ENCODE data around the gene FZR1.
"Not testable (repeated sequence)": the region's sequence is repeated elsewhere in the genome, so short reads cannot be mapped to it uniquely, and the experiment has no call there.

The FZR1 gene

DNA sequence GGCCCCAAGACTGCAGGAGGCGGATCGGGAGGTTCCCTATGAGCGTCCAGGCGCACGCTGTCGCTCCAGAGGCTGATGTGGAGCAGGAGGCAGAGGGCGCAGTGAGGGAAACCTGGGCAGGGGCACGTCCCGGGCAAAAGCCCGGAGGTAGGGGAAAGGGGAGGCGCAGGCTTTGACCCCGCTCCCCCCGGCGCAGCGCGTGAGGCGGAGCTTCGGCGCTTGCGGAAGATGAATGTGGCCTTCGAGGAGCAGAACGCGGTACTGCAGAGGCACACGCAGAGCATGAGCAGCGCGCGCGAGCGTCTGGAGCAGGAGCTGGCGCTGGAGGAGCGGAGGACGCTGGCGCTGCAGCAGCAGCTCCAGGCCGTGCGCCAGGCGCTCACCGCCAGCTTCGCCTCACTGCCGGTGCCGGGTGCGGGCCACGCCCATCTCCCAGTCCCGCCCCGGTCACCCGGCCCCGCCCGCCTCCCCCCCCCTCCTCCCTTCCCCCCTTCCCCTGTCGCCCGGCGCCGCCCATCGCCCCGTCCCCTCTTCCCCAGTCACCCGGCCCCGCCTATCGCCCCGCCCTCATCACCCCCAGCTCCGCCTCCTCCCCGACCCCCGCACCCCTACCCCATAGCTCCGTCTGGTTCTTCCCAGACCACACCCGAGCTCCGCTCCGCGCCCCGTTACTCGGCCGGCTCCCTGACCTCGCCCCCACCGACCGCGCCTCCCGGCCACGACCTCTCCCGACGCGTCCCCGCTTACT is 70.8 kb downstream of the FZR1 start:
- no peak for DNase-seq

DNA sequence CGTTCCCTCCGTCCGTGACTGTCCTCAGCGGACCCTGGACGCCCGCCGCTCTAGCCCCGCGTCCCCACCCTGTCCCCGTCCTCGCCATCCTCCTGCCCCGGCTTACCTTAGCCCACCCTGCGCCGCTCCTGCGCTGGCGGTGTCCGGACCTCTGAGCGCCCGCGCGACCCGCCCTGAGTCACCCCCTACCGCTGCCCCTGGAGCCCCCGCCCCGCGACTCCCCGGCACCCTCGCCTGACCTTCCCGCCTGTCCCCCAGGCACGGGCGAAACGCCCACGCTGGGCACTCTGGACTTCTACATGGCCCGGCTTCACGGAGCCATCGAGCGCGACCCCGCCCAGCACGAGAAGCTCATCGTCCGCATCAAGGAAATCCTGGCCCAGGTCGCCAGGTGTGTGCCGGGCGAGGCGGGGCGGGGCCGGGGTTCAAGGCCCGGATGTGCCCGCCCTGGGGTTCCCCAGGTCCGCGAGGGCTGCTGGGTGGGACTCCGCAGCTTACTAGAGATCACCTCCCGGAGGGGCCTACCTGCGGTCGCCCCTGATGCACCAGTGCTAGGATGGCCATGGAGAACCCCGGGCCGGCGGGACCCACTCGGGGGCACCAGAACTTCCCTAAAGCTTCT is 71.7 kb downstream of the FZR1 start:
- DNase-seq: no peak

DNA sequence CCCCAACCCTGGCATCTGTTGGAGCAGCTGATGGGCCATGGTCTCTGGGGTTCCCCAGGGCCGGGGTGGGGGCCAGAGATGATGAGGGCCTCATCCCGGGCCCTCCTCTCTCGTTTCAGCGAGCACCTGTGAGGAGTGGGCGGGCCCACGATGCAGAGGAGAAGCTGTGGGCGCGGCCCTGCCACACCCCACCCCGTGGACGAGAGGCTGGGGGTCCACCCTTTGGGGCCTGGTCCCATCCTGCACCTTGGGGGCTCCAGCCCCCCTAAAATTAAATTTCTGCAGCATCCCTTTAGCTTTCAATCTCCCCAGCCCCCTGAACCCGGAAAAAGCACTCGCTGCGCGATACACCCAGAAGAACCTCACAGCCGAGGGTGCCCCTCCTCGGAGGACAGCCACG is 72.3 kb downstream of the FZR1 start:
- DNase-seq: no peak

DNA sequence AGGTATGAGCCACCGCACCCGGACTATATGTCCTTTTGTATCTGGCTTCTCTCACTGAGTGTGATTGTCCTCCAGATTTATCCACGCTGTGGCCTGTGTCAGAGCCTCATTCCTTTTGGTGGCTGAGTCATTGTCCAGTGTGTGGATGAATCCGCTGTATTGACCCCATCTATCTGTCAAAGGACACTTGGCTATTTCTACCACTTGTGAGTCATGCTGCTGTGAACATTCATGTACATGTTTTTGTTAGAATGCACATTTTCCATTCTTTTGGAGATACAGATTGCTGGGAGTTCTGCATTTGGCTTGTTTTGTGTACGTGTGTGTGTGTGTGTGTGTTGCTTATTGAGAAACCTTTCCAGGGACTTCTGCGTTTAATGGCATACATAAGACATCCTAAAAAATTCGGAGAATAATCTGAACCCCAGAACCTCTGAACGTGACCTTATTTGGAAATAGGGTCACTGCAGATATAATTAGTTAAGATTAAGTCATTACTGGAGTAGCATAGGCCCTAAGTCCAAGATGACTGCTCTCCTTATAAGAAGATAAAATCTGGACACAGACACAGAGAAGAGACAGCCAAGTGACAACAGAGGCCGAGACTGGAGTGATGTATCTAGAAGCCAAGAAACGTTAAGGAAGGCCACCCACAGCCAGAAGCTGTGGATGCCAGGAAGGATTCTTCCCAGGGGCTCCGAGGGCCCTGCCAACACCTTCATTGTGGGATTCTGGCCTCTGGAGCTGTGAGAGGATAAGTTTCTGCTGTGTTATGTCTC is 74.2 kb downstream of the FZR1 start:
- no peak for DNase-seq

DNA sequence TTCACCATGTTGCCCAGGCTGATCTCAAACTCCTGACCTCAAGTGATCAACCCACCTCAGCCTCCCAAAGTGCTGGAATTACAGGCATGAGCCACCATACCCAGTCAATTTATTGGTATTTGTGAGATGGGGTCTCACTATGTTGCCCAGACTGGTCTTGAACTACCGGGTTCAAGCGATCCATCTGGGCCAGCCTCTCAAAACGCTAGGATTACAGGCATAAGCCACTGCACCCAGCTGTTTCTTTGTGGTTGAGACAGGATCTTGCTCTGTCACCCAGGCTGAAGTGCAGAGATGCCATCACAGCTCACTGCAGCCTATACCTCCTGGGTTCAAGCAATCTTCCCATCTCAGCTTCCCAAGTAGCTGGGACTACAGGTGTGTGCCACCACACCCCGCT is 75.7 kb downstream of the FZR1 start:
- not testable (repeated sequence) for DNase-seq

DNA sequence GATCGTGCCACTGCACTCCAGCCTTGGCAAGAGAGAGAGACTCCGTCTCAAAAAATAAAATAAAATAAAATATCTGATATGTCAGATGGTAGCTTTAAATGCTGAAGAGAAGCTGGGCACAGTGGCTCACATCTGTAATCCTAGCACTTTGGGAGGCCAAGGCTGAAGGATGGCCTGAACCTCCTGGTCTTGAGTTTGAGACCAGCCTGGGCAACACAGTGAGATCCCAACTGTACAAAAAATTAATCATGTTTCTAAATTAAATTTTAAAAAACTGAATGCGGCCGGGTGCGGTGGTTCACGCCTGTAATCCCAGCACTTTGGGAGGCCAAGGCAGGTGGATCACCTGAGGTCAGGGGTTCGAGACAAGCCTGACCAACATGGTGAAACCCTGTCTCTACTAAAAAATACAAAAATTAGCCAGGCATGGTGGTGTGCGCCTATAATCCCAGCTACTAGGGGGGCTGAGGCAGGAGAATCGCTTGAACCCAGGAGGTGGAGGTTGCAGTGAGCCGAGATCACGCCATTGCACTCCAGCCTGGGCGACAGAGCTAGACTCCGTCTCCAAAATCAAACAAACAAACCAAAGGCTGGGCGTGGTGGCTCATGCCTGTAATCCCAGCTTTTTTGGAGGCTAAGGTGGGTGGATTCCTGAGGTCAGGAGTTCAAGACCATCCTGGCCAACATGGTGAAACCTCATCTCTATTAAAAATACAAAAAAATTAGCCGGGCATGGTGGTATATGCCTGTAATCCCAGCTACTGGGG is 78.1 kb downstream of the FZR1 start:
- DNase-seq: not testable (repeated sequence)

DNA sequence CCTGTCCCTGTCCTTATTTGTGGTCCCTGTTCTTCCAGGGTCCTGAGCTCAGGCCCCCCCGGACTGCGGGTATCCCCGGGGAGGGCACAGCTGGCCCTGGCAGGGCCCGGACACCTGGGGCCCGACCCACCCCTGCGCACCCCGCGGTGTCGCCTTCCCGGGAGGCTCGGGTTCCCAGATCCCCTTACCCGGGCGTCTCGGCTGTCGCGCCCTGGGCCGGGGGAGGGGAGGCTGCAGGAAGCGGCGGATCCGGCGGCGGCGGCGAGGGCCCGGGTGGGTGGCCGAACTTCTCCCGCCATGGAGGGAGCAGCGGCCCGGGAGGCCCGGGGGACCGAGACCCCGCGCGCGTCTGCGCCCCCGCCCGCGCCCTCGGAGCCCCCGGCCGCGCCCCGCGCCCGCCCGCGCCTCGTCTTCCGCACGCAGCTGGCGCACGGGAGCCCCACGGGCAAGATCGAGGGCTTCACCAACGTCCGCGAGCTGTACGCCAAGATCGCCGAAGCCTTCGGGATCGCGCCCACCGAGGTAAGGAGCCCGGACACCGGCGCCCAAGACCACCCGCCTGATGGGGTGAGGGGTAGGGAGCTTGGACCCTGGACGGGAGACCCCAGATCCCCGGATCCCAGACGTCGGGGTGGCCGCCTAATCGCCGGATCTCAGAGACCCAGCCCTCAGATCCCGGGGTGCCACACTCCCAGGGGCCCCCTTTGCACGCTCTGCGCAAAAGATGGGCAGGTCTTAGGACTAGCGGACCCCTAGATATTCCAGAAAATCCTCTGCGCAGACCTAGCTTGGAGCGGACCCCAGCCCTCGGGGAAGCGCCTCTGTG is 79.4 kb downstream of the FZR1 start, which contains the start of gene GIPC3:
TSS of gene GIPC3 (plus strand) at position 178 of the 826 bp plus-strand sequence. CDS start at position 298, 120 bp downstream.
- DNase-seq: no peak

DNA sequence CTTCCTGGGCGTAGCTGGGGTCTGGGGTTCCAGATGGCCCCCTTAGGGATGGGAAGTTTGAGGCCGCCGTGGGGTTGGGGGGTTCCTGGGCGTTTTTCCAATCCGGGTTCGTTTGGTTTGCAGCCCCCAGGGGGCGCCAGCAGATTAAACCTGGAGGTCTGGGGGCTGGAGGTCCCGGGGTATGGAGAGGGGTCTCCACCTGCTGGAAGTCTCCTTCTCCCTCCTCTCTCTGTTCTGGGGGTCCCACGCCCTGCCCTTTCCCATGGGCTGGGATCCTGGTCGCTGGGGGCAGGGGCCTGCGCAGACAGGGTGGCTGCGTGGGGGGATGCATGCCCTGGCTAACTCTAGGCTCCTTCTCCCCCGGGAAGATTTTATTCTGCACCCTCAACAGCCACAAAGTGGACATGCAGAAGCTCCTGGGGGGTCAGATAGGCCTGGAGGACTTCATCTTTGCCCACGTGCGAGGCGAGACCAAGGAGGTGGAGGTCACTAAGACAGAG is 80.1 kb downstream of the FZR1 start:
- peak; percentile 49 for DNase-seq

DNA sequence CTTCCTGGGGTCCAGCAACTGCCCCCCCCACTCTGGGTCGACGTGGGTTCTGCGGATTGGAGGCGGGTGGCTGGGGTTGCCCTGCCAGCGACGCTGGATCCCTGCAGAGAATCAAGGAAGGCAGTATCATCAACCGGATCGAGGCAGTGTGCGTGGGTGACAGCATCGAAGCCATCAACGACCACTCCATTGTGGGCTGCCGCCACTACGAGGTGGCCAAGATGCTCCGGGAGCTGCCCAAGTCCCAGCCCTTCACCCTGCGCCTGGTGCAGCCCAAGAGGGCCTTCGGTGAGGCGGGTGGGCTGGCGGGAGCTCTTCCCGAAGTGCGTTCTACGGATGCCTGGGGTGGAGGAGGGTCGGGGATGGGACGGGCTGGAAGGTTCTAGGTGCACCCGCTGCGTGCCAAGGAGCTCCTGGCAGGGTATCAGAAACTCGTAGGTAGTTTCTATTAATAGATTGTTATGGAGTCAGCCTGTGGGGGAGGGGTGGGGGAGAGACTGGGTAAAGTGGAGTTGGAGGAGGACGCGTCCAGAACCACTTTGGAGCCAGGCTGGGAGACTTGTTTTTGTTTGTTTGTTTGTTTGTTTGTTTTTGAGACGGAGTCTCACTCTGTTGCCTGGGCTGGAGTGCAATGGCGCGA is 80.7 kb downstream of the FZR1 start:
- DNase-seq: no peak
